Lower lobe of right lung (tissue), 2 donors: Measurements from ENCODE around the gene TMEM42. TPM values are rescaled to one million over a fixed set of nuclear protein-coding genes. Genes with fewer than 3 reads are reported as not detected.

Experiments used
- ATAC-seq, 2 donors: fragments of 200-7000 bp; cut with Tn5 transposase; one replicate each; pipeline ENCODE4 v1.9.1; 2020 to 2022; ENCODE audit warnings: mild to moderate bottlenecking in 2 of 2, moderate library complexity in 2 of 2
- DNase-seq: peaks from one replicate; pipeline ENCODE4 v3.0.0-alpha.2; 2020
- H3K27ac ChIP-seq: fragments of 200-600 bp; one replicate; pipeline ENCODE4 v1.8.0; 2022
- H3K27me3 ChIP-seq: fragments of 200-600 bp; one replicate; pipeline ENCODE4 v1.8.0; 2022; ENCODE audit warnings: low read depth
- H3K36me3 ChIP-seq: fragments of 200-600 bp; one replicate; pipeline ENCODE4 v1.8.0; 2022; ENCODE audit warnings: mild to moderate bottlenecking
- H3K4me1 ChIP-seq: fragments of 200-600 bp; one replicate; pipeline ENCODE4 v1.8.0; 2022
- H3K4me3 ChIP-seq: fragments of 200-600 bp; one replicate; pipeline ENCODE4 v1.8.0; 2022; ENCODE audit warnings: mild to moderate bottlenecking
- H3K9me3 ChIP-seq: fragments of 200-600 bp; one replicate; pipeline ENCODE4 v1.8.0; 2022
- CTCF ChIP-seq: fragments of 200-600 bp; IDR thresholded peaks from one replicate; pipeline ENCODE4 v1.8.0; 2022; ENCODE audit warnings: antibody characterized with exemption, mild to moderate bottlenecking
- intact Hi-C: fragments of 100-400 bp; cut with DNase I; formaldehyde crosslinking; loops from one replicate; pipeline ENCODE4 v1.11.0; 2022
- total RNA-seq: library from RNA; stranded (reverse); fragmentation: NEBNext Ultra II Directional; extraction: Animal tissue kit (Norgen Biotek cat#: 25700); gene quantifications from one replicate; pipeline ENCODE4 v1.2.1, GENCODE V29; 2021
- donor health status: DM: no; HTN: yes; CAD: no; lungs with severe emphysema.

The TMEM42 gene
- total RNA-seq, 1 donor from 2014 or later, result 17.4 TPM

DNA sequence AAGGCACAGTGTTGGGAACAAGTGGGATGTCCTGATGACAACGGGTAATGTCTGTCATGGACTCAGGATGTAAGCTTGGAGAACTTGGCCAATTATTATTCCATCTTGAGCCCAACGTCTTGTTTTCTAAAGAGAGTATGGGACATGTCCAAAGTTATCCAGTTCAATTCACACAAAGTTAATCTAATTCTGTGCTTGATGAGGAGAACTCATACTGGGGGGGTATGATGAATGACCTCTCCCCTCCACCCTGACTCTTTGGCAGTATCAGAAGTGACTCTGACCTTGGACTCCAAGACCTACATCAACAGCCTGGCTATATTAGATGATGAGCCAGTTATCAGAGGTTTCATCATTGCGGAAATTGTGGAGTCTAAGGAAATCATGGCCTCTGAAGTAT lies 49.0 kb downstream of the TMEM42 start:
- DNase-seq (no peak), ATAC-seq (no peak)
- no peaks in the 10 kb centered on the region for H3K36me3 ChIP-seq
- H3K9me3 ChIP-seq, result no peaks in the 10 kb centered on the region
- H3K27ac ChIP-seq, result no peak overlapping the region
- TF ChIP-seq CTCF, result no peak
- H3K4me1 ChIP-seq, result peaks cover 11% of the 10 kb centered on the region
- no peak overlapping the region for H3K4me3 ChIP-seq
- peaks cover 6% of the 10 kb centered on the region for H3K27me3 ChIP-seq
- intact Hi-C loops, result loop anchor here (10.0 kb wide), 1 partner anchor 376 kb away; no protein-coding TSS in a partner anchor

DNA sequence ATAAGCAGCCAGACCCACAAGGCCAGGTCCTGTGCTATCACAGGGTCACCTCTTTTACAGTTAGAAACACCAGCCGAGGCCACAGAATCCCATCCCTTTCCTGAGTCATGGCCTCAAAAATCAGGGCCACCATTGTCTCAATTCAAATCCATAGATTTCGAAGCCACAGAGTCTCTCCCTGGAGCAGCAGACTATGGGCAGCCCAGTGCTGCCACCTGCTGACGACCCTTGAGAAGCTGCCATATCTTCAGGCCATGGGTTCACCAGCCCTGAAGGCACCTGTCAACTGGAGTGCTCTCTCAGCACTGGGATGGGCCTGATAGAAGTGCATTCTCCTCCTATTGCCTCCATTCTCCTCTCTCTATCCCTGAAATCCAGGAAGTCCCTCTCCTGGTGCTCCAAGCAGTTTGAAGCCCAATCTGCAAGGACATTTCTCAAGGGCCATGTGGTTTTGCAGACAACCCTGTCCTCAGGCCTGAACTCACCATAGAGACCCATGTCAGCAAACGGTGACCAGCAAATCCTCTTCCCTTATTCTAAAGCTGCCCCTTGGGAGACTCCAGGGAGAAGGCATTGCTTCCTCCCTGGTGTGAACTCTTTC lies 52.3 kb downstream of the TMEM42 start:
- intact Hi-C loops, result loop anchor here (10.0 kb wide), 1 partner anchor 379 kb away; no protein-coding TSS in a partner anchor
- no peak overlapping the region for H3K27ac ChIP-seq
- ATAC-seq (peak; percentile 83 to 85), DNase-seq (peak; percentile 77)
- peak; percentile 81 for TF ChIP-seq CTCF
- H3K4me3 ChIP-seq, result no peak overlapping the region
- H3K9me3 ChIP-seq, result no peaks in the 10 kb centered on the region
- H3K27me3 ChIP-seq, result no peaks in the 10 kb centered on the region
- peaks cover 19% of the 10 kb centered on the region for H3K36me3 ChIP-seq
- H3K4me1 ChIP-seq, result peaks cover 15% of the 10 kb centered on the region

- Histone ChIP-seq H3K9me3 (no peaks in the 10 kb centered on the region), H3K4me1 (peaks cover 15% of the 10 kb centered on the region), H3K4me3 (no peak overlapping the region), H3K27me3 (no peaks in the 10 kb centered on the region), H3K36me3 (peaks cover 19% of the 10 kb centered on the region), H3K27ac (no peak overlapping the region)
- ATAC-seq, result peak; percentile 76 to 84
- intact Hi-C loops, result loop anchor here (10.0 kb wide), 1 partner anchor 380 kb away; no protein-coding TSS in a partner anchor
- DNase-seq, result no peak
- peak; percentile 35 for TF ChIP-seq CTCF
These were observed 53.2 kb downstream of the TMEM42 start for GRCh38 chr3:44914936-44915335.

Other genes starting within 250 kb of the TMEM42 start
- gene ZNF197, start 236.9 kb upstream of the TMEM42 start, total RNA-seq, result 12.6 TPM
- gene ZNF35, start 213.2 kb upstream of the TMEM42 start, total RNA-seq, result 8.8 TPM
- gene ZNF502, start 149.3 kb upstream of the TMEM42 start, total RNA-seq, result 2.3 TPM
- gene ZNF501, start 132.3 kb upstream of the TMEM42 start, total RNA-seq, result 4.8 TPM
- gene KIAA1143, start 100.3 kb upstream of the TMEM42 start, total RNA-seq, result 27.8 TPM
- gene KIF15, start 100.1 kb upstream of the TMEM42 start, total RNA-seq, result 1.3 TPM
- gene TGM4, start 12.7 kb downstream of the TMEM42 start, total RNA-seq, result not detected
- gene ZDHHC3, start 114.3 kb downstream of the TMEM42 start, total RNA-seq, result 110 TPM
- 32.9 TPM for gene EXOSC7, start 114.3 kb downstream of the TMEM42 start, total RNA-seq
- gene CLEC3B, start 164.4 kb downstream of the TMEM42 start, total RNA-seq, result 217 TPM